NCI-H1048 (cell line): ENCODE results near the gene LONRF2.

ENCODE experiments used
- DNase-seq: peaks from one replicate; lab custom pipeline; 2025; lab: John Stamatoyannopoulos, UW

Gene LONRF2

GRCh38 chr2:100235581-100235980 lies 86.7 kb downstream of the LONRF2 start:
- DNase-seq, result no peak

- DNase-seq, result no peak
Observed at GRCh38 chr2:100235098-100235497, 87.2 kb downstream of the LONRF2 start.

GRCh38 chr2:100234141-100234540 lies 88.2 kb downstream of the LONRF2 start:
- DNase-seq, result no peak

- no peak for DNase-seq
Observed at GRCh38 chr2:100233061-100233460, 89.2 kb downstream of the LONRF2 start.

- DNase-seq, result no peak
Observed at GRCh38 chr2:100230754-100231153, 91.5 kb downstream of the LONRF2 start.

- no peak for DNase-seq
Observed at GRCh38 chr2:100228967-100229366, 93.3 kb downstream of the LONRF2 start.

- DNase-seq, result no peak
Observed at GRCh38 chr2:100228415-100228814, 93.9 kb downstream of the LONRF2 start.

GRCh38 chr2:100224988-100225710 lies 97.2 kb downstream of the LONRF2 start:
- no peak for DNase-seq

GRCh38 chr2:100223502-100223901 lies 98.8 kb downstream of the LONRF2 start:
- no peak for DNase-seq
